Heart left ventricle (tissue), 16 donors: ENCODE results near the gene RAB6B. TPM values are rescaled to one million over a fixed set of nuclear protein-coding genes. Genes with fewer than 3 reads are reported as not detected.

ENCODE experiments used
- ATAC-seq, 4 donors: fragments of 200-7000 bp; cut with Tn5 transposase; one replicate each; pipeline ENCODE4 v1.9.1; 2020 to 2022; ENCODE audit warnings: moderate library complexity in 4 of 4, mild to moderate bottlenecking in 3 of 4, moderate number of reproducible peaks in 1 of 4
- DNase-seq, 5 donors: peaks; one replicate each; pipeline ENCODE4 v3.0.0-alpha.2; 2020
- H3K27ac ChIP-seq, 12 donors: fragments of 200-600 bp; sonication (generic) in 4 of 12; one replicate each; pipeline versions ENCODE4 v1.5.0 to v1.8.0; 2016 to 2022; ENCODE audit warnings: mild to moderate bottlenecking in 2 of 12
- H3K27me3 ChIP-seq, 9 donors: fragments of 200-600 bp; sonication (generic) in 2 of 9; one replicate each; pipeline versions ENCODE4 v1.5.1 to v1.8.0; 2016 to 2022; ENCODE audit warnings: mild to moderate bottlenecking in 3 of 9
- H3K36me3 ChIP-seq, 9 donors: fragments of 200-600 bp; sonication (generic) in 2 of 9; one replicate each; pipeline versions ENCODE4 v1.5.0 to v1.8.0; 2018 to 2022; ENCODE audit warnings: mild to moderate bottlenecking in 2 of 9
- H3K4me1 ChIP-seq, 12 donors: fragments of 200-600 bp; sonication (generic) in 4 of 12; one replicate each; pipeline versions ENCODE4 v1.5.0 to v1.8.0; 2016 to 2022; ENCODE audit warnings: mild to moderate bottlenecking in 3 of 12
- H3K4me3 ChIP-seq, 12 donors: fragments of 200-600 bp; sonication (generic) in 4 of 12; one replicate each; pipeline versions ENCODE4 v1.5.0 to v1.8.0; 2017 to 2022; ENCODE audit warnings: mild to moderate bottlenecking in 9 of 12, moderate library complexity in 4 of 12
- H3K9me3 ChIP-seq, 12 donors: fragments of 200-600 bp; sonication (generic) in 4 of 12; one replicate each; pipeline versions ENCODE4 v1.5.0 to v1.8.0; 2016 to 2022; ENCODE audit warnings: mild to moderate bottlenecking in 1 of 12
- POLR2A ChIP-seq, 2 donors: fragments of 450-650 bp; IDR thresholded peaks; one replicate each; pipeline ENCODE4 v1.6.1; 2017; ENCODE audit warnings: antibody characterized with exemption in 2 of 2, mild to moderate bottlenecking in 2 of 2, moderate library complexity in 2 of 2
- WGBS, 4 donors: extraction: QIAGEN DNeasy Blood & Tissue Kit in 2 of 4; methylation state at CpG; one replicate each; pipeline versions ENCODE4 v1.1.5 to v1.1.7; 2013 to 2018; 5-methylcytosine and 5-hydroxymethylcytosine counted together
- intact Hi-C, 10 donors: fragments of 100-400 bp; cut with DNase I; formaldehyde crosslinking; loops; one replicate each; pipeline versions ENCODE4 v1.11.1 to v1.14.2; 2022
- polyA plus RNA-seq, 2 donors: library from polyadenylated mRNA; stranded (reverse); fragments of 200-250 nt; gene quantifications; one replicate each; pipeline ENCODE4 v1.2.3, GENCODE V29; 2013
- total RNA-seq, 9 donors: library from RNA; depleted of rRNA in 2 of 9; stranded (reverse); fragments of >200 nt in 2 of 9; fragmentation: NEBNext Ultra II Directional in 3 of 9; extraction: Animal tissue kit (Norgen Biotek cat#: 25700) in 3 of 9; gene quantifications; one replicate each; pipeline versions ENCODE4 v1.1.0 to v1.2.4, GENCODE V29; 2016 to 2023
- TF ChIP-seq, protein P1 (sequence below), 12 donors: fragments of 200-600 bp; sonication (generic) in 4 of 12; IDR thresholded peaks; one replicate each; pipeline versions ENCODE4 v1.5.0 to v1.8.0; 2018 to 2022; ENCODE audit warnings: antibody characterized with exemption in 12 of 12, mild to moderate bottlenecking in 5 of 12
- donor health status: ischemic (EF 13 %, LVEDD 7.1; RV severe dilation, severe dysfunction).
- donor health status: healthy with polysubstance abuse.
- donor health status: DM: no; HTN: yes; CAD: no.
- donor health status: DM: no; HTN: no; CAD: no.
- donor health status: ischemic (EF 25% LVEDD 6.9; RV normal size, moderate dysfunction).
- donor health status: ischemic (EF 25% LVEDD 5.7; RV mildly dilated, moderate dysfunction).
- donor health status: healthy.
- donor health status: DM: yes; HTN: yes; CAD: no.
- donor health status: ischemic (EF 35%, LVEDD 5.7; RV mildly dilated, moderate dysfunction).
- donor health status: nonischemic (EF 11% LVEDD 7.7; RV severe dilation, severe dysfunction).
- donor health status: DM: yes; HTN: yes; CAD: no.
- donor health status: PGD.
- donor health status: ischemic (EF 29% LVEDD 5.4; RV normal size, mild dysfunction).
- donor health status: nonischemic (EF 23%, LVEDD 6.1; RV moderate dilation, normal function).

RAB6B gene
- total and polyA plus RNA-seq, 11 donors = 12.4 to 57.2 (median 43.1) TPM

DNA sequence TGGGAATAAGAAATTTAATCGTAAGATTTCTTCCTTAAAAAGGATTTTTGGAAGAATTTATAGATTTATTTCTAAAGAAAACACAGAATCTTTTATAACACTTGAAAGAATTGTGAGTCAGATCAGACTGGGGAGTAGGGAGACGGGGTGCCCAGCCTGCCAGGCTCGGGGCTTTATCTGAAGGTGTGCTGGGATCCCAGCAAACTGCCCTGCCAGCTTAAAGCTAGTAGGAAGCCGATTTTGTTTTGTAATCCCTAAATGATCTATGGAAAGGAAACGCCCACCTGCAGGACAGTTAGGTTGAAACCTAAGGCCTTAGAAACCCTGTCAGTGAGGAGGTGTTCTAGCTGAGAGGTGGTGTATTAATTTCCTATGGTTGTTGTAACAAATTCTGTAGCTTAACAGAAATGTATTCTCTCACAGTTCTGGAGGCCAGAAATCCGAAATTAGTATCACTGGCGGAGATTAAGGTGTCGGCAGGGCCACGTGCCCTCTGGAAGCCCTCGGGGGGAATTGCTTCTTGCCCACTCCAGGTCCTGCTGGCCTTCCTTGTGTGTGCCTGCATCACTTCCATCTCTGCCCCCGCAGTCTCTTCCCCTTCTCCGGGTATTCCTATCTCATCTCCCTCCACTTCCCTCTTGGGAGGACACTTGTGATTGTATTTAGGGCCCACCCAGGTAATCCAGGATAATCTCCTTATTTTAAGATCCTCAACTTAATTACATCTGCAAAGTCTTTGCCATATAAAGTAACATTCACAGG lies 19.3 kb upstream of the RAB6B start:
- no peak for ATAC-seq
- intact Hi-C loops = no loop called here
- no peak for TF ChIP-seq POLR2A (IDR thresholded peaks at IDR 0.05)
- TF ChIP-seq, protein P1, sequence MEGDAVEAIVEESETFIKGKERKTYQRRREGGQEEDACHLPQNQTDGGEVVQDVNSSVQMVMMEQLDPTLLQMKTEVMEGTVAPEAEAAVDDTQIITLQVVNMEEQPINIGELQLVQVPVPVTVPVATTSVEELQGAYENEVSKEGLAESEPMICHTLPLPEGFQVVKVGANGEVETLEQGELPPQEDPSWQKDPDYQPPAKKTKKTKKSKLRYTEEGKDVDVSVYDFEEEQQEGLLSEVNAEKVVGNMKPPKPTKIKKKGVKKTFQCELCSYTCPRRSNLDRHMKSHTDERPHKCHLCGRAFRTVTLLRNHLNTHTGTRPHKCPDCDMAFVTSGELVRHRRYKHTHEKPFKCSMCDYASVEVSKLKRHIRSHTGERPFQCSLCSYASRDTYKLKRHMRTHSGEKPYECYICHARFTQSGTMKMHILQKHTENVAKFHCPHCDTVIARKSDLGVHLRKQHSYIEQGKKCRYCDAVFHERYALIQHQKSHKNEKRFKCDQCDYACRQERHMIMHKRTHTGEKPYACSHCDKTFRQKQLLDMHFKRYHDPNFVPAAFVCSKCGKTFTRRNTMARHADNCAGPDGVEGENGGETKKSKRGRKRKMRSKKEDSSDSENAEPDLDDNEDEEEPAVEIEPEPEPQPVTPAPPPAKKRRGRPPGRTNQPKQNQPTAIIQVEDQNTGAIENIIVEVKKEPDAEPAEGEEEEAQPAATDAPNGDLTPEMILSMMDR (IDR thresholded peaks at IDR 0.05) = no peak

DNA sequence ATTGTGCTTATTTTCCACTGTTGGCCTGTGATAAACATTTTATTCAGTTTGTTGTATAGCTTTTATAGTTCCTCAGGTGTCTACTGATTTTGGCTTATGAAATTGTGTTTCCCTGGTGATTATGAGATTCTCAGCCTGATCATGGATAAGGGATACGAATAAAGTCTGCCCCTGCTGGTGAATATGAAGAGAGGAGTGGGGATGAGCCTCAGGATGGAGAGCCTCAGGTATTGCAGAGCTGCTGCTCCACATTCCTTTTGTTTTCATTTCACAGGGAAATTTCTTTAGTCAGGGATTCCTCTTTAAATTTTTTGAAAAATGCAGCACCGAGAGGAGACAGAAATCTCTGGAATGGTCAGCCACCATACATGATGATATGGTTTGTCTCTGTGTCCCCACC lies 14.7 kb upstream of the RAB6B start:
- DNase-seq = no peak
- Histone ChIP-seq H3K27ac (no peak overlapping the region), H3K27me3 (peaks cover 0 to 15% (median 0%) of the 10 kb centered on the region in 9 donors), H3K4me1 (no peaks in the 10 kb centered on the region), H3K9me3 (no peaks in the 10 kb centered on the region), H3K4me3 (no peak overlapping the region), H3K36me3 (no peaks in the 10 kb centered on the region)
- TF ChIP-seq, protein P1 (IDR thresholded peaks at IDR 0.05) = no peak
- TF ChIP-seq POLR2A (IDR thresholded peaks at IDR 0.05) = no peak
- WGBS, 4 donors = 79 to 93% (median 84%) methylated on average over 2 of the region's 2 CpGs
- no peak for ATAC-seq
- intact Hi-C loops = no loop called here

More for the DNA sequence above, 19.3 kb upstream of the RAB6B start:
- WGBS, 4 donors = 79 to 86% (median 81%) methylated on average over 12 of the region's 12 CpGs
- Histone ChIP-seq H3K9me3 (peaks cover 0 to 4% (median 0%) of the 10 kb centered on the region in 12 donors), H3K4me3 (no peak overlapping the region), H3K4me1 (no peaks in the 10 kb centered on the region), H3K27ac (no peak overlapping the region), H3K36me3 (no peaks in the 10 kb centered on the region), H3K27me3 (peaks cover 0 to 18% (median 0%) of the 10 kb centered on the region in 9 donors)
- no peak for DNase-seq

DNA sequence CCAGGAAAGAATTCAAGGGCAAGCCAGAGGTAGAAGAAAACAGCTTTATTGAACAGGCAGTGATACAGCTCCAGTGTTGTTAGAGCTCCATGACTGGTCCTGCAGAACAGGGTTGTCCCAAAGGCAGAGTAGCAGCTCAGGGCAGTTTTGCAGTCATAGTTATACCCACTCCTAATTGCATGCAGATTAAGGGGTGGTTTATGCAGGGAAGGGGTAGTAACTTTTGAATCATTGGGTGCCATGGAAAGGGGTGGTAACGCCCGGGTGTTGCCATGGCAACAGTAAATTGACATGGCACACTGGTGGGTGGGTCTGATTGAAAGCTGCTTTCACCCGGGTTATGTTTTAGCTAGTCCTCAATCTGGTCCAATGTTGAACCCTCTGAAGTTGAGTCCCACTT lies 9.7 kb upstream of the RAB6B start:
- 59 to 84% (median 77%) methylated on average over 3 of the region's 3 CpGs for WGBS, 4 donors
- no peak for TF ChIP-seq POLR2A (IDR thresholded peaks at IDR 0.05)
- TF ChIP-seq, protein P1 (IDR thresholded peaks at IDR 0.05) = no peak

DNA sequence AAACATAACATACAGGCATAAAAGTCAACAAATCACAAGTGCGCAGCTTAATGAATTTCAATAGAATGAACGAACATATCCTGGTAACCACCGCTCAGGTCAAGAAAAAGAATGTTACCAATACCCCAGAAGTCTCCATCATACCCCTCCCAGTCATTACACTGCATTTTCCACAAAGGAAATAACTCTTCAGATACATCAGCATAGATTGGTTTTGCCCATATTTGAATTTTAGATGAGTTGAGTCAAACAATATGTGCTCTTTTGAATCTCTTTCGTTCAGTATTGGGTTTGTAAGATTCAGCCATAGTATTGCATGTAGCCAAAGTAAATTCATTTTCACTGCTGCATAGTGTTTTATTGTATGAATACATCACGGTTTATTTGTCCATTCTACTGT lies 6.2 kb upstream of the RAB6B start:
- Histone ChIP-seq H3K27me3 (peaks cover 0 to under 1% (median 0%) of the 10 kb centered on the region in 9 donors), H3K27ac (no peak overlapping the region), H3K4me3 (no peak overlapping the region), H3K36me3 (no peaks in the 10 kb centered on the region), H3K4me1 (no peaks in the 10 kb centered on the region), H3K9me3 (peaks cover 0 to 3% (median 0%) of the 10 kb centered on the region in 12 donors)
- DNase-seq (no peak), ATAC-seq (no peak)
- WGBS, 4 donors = 88 to 93% (median 89%) methylated on average over 5 of the region's 5 CpGs
- intact Hi-C loops = loop anchor here in 4 of 10 donors (2.0 to 10.0 kb wide), 4 partner anchors 79 to 237 kb away; partner anchors contain the start of gene TOPBP1 (in 1 of the 4)
- TF ChIP-seq, protein P1 (IDR thresholded peaks at IDR 0.05) = no peak
- TF ChIP-seq POLR2A (IDR thresholded peaks at IDR 0.05) = no peak

More for the DNA sequence above, 9.7 kb upstream of the RAB6B start:
- no peak for ATAC-seq
- H3K4me3 ChIP-seq = no peak overlapping the region
- H3K36me3 ChIP-seq = no peaks in the 10 kb centered on the region
- peaks cover 0 to 3% (median 0%) of the 10 kb centered on the region in 12 donors for H3K9me3 ChIP-seq
- H3K27me3 ChIP-seq = no peaks in the 10 kb centered on the region
- no peak for DNase-seq
- no peak overlapping the region for H3K27ac ChIP-seq
- intact Hi-C loops = loop anchor here in 1 of 10 donors (10.0 kb wide), 1 partner anchor 241 kb away; the partner anchor contains the start of gene TOPBP1
- H3K4me1 ChIP-seq = no peaks in the 10 kb centered on the region
